ENCODE results near the gene KIAA1217.

DNA sequence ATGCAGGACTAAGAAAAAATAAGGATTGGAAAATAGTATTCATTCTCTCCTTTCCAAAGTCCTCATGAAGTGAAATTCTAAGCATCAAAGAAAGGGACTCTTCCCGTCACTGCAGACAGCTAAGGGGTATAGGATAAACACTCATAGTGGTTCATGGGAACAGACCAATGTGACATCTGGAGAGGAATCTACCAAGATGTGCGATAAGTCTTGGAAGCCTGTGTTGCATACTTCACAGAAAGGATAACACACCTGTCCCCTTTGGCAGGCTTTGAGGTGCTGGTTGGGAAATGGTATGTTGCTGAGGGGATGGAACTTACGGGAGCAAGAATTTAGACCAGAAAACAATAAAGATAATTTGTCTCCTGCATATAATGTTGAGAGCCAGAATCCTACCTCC lies 266.7 kb downstream of the KIAA1217 start:
- TF ChIP-seq, protein P1, sequence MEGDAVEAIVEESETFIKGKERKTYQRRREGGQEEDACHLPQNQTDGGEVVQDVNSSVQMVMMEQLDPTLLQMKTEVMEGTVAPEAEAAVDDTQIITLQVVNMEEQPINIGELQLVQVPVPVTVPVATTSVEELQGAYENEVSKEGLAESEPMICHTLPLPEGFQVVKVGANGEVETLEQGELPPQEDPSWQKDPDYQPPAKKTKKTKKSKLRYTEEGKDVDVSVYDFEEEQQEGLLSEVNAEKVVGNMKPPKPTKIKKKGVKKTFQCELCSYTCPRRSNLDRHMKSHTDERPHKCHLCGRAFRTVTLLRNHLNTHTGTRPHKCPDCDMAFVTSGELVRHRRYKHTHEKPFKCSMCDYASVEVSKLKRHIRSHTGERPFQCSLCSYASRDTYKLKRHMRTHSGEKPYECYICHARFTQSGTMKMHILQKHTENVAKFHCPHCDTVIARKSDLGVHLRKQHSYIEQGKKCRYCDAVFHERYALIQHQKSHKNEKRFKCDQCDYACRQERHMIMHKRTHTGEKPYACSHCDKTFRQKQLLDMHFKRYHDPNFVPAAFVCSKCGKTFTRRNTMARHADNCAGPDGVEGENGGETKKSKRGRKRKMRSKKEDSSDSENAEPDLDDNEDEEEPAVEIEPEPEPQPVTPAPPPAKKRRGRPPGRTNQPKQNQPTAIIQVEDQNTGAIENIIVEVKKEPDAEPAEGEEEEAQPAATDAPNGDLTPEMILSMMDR (IDR thresholded peaks at IDR 0.05): no peak
- TF ChIP-seq IRF2 (CRISPR knock-in tag; IDR thresholded peaks at IDR 0.05; ENCODE audit: borderline replicate concordance, low read depth) (no peak), RELA (CRISPR knock-in tag; IDR thresholded peaks at IDR 0.05; ENCODE audit: borderline replicate concordance) (no peak), TEAD4 (CRISPR knock-in tag; IDR thresholded peaks at IDR 0.05) (no peak), OVOL2 (CRISPR knock-in tag; IDR thresholded peaks at IDR 0.05; ENCODE audit: borderline replicate concordance) (no peak), ELF4 (CRISPR knock-in tag; IDR thresholded peaks at IDR 0.05; ENCODE audit: low read depth) (no peak), SP1 (CRISPR knock-in tag; conservative IDR thresholded peaks at IDR 0.05) (no peak), CREB1 (CRISPR knock-in tag; IDR thresholded peaks at IDR 0.05) (no peak)
- TF ChIP-seq, protein P2, sequence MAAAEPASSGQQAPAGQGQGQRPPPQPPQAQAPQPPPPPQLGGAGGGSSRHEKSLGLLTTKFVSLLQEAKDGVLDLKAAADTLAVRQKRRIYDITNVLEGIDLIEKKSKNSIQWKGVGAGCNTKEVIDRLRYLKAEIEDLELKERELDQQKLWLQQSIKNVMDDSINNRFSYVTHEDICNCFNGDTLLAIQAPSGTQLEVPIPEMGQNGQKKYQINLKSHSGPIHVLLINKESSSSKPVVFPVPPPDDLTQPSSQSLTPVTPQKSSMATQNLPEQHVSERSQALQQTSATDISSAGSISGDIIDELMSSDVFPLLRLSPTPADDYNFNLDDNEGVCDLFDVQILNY (CRISPR knock-in tag; IDR thresholded peaks at IDR 0.05): no peak
- TF ChIP-seq, protein P3, sequence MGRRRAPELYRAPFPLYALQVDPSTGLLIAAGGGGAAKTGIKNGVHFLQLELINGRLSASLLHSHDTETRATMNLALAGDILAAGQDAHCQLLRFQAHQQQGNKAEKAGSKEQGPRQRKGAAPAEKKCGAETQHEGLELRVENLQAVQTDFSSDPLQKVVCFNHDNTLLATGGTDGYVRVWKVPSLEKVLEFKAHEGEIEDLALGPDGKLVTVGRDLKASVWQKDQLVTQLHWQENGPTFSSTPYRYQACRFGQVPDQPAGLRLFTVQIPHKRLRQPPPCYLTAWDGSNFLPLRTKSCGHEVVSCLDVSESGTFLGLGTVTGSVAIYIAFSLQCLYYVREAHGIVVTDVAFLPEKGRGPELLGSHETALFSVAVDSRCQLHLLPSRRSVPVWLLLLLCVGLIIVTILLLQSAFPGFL (CRISPR knock-in tag; IDR thresholded peaks at IDR 0.05; ENCODE audit: borderline replicate concordance): no peak
